ENCODE data around the gene RALGAPA1.
"Not testable (repeated sequence)": the region's sequence is repeated elsewhere in the genome, so short reads cannot be mapped to it uniquely, and the experiment has no call there.

Gene RALGAPA1

GRCh38 chr14:35849122-35849521 is 40.0 kb upstream of the RALGAPA1 start:
- ChIA-PET CTCF (no interaction called here), POLR2A (no interaction called here)
- no peak for DNase-seq (ENCODE audit: extremely low spot score)
- no peak for TF ChIP-seq CTCF (IDR thresholded peaks at IDR 0.05; ENCODE audit: control extremely low read depth, extremely low read depth, low read depth, missing control alignments)

DNA sequence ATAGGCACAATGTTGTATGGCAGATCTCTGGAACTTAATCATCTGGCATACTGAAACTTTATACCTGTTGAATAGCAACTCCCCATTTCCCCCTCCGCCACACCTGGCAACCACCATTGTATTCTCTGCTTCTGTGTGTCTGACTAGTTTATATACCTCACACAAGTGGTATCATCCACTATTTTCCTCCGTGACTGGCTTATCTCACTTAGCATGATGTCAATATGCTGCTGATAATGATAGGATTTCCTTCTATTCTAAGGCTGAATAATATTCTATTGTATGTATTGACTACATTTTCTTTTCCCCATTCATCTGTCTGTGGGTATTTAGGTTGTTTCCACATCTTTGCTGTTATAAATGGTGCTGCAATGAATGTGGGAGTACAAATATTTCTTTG is 38.5 kb upstream of the RALGAPA1 start:
- no peak for DNase-seq (ENCODE audit: extremely low spot score)
- no peak for TF ChIP-seq CTCF (IDR thresholded peaks at IDR 0.05; ENCODE audit: control extremely low read depth, extremely low read depth, low read depth, missing control alignments)
- ChIA-PET POLR2A (no interaction called here), CTCF (interaction anchor here (1.6 kb wide), 1 partner anchor 14 kb away, joined by 4 read pairs; no protein-coding TSS in a partner anchor)

GRCh38 chr14:35844494-35844893 is 35.4 kb upstream of the RALGAPA1 start:
- TF ChIP-seq CTCF (IDR thresholded peaks at IDR 0.05; ENCODE audit: control extremely low read depth, extremely low read depth, low read depth, missing control alignments): no peak
- no peak for DNase-seq (ENCODE audit: extremely low spot score)
- POLR2A ChIA-PET: no interaction called here
- CTCF ChIA-PET: no interaction called here

GRCh38 chr14:35842245-35842644 is 33.1 kb upstream of the RALGAPA1 start:
- POLR2A ChIA-PET; DNase-seq (ENCODE audit: extremely low spot score): not testable (repeated sequence)
- CTCF ChIA-PET: interaction anchor here (1.3 to 1.7 kb wide), 3 partner anchors 9 to 228 kb away, joined by 3 to 4 read pairs (median 4); partner anchors contain the start of gene BRMS1L

DNA sequence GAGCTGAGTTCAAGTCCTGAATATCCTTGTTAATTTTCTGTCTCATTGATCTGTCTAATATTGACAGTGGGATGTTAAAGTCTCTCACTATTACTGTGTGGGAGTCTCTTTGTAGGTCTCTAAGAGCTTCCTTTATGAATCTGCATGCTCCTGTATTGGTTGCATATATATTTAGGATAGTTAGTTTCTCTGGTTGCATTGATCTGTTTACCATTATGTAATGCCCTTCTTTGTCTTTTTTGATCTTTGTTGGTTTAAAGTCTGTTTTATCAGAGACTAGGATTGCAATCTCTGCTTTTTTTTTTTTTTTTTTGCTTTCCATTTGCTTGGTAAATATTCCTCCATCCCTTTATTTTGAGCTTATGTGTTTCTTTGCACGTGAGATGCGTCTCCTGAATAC is 32.6 kb upstream of the RALGAPA1 start:
- POLR2A ChIA-PET; DNase-seq (ENCODE audit: extremely low spot score): not testable (repeated sequence)
- CTCF ChIA-PET: interaction anchor here (1.4 to 1.7 kb wide), 2 partner anchors 10 to 15 kb away, joined by 4 read pairs; partner anchors contain the start of gene BRMS1L

DNA sequence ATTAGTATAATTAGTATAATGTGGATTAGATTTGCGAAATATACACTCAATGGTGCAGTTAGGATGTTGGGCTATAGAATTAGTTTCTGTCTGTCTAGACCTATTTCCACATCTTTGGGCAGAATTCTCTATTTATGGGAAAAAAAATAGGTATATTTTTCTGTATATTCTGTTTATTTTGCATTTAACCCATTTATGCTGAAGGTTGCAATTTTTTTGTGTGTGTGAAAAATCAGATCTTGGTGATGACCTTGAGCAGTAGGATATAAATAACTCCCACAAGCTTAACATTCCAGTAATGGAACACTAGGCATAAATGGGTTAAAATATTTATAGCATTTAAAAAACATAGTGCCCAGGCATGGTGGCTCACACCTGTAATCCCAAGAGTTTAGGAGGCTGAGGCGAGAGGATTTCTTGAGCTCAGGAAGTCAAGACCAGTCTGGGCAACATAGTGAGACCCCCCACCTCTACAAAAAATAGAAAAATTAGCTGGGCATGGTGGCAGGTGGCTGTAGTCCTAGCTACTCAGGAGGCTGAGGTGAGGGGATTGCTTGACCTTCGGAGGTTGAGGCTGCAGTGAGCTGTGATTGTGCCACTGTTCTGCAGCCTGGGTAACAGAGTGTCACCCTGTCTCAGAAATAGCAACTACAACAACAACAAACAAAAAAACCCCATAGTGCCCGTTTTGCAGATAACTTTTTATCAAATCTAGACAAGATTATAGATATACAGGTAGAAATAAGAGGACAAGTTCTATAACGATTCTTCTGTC is 26.3 kb upstream of the RALGAPA1 start:
- no peak for DNase-seq (ENCODE audit: extremely low spot score)
- ChIA-PET POLR2A (interaction anchor here (0.7 to 1.1 kb wide), 2 partner anchors 9 kb away, joined by 3 to 4 read pairs; partner anchors contain the start of gene BRMS1L), CTCF (interaction anchor here (1.3 to 1.9 kb wide), 5 partner anchors 9 to 26 kb away, joined by 3 to 11 read pairs (median 7); partner anchors contain the start of gene BRMS1L)
- no peak for TF ChIP-seq CTCF (IDR thresholded peaks at IDR 0.05; ENCODE audit: control extremely low read depth, extremely low read depth, low read depth, missing control alignments)

DNA sequence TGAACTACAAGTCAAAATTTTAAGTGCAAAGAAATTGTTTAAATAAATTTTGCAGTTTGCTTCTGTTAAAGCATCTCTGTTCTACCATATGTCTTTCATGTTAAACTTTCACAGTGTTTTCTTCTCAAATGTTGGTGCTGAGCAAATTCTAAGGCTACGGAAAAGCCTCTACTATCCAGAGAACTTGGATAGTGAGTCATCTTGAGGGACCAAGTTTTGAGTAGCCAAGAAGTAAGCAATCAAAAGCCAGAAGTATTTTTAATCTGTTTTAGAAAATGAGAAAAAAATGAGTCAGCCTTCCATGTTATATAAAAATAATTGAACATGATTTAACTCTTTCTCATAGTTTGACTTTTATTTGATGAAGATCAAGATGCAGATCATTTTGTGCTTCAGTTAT is 20.4 kb upstream of the RALGAPA1 start:
- no peak for TF ChIP-seq CTCF (IDR thresholded peaks at IDR 0.05; ENCODE audit: control extremely low read depth, extremely low read depth, low read depth, missing control alignments)
- CTCF ChIA-PET: no interaction called here
- no peak for DNase-seq (ENCODE audit: extremely low spot score)
- POLR2A ChIA-PET: no interaction called here
